UCSD-AML1 (cell line): ENCODE data around the gene SENP3.

ENCODE experiments used
- DNase-seq: peaks from one replicate; lab custom pipeline; 2025; ENCODE audit not compliant: unreplicated experiment; lab: John Stamatoyannopoulos, UW

SENP3 gene

GRCh38 chr17:7575959-7576358, 14.2 kb downstream of the SENP3 start:
- no peak for DNase-seq

DNA sequence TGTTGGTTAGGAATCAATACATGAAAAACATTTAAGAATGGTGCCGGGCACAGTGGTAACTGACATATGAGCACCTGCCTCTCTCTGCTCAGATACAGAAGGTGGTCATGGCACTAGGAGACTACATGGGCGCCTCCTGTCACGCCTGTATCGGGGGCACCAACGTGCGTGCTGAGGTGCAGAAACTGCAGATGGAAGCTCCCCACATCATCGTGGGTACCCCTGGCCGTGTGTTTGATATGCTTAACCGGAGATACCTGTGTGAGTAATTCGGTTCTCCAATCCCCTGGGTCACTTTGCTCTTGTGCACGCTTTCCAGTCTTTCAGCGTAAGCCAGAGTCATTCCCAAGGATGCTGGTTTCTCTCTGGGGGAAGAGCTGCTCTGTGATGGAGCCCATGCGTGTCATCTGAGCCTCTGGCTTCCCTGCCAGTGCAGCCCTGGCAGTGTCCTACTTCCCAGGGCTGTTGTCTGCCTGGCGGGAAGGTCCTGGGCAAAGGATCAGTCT, 14.8 kb downstream of the SENP3 start:
- no peak for DNase-seq

DNA sequence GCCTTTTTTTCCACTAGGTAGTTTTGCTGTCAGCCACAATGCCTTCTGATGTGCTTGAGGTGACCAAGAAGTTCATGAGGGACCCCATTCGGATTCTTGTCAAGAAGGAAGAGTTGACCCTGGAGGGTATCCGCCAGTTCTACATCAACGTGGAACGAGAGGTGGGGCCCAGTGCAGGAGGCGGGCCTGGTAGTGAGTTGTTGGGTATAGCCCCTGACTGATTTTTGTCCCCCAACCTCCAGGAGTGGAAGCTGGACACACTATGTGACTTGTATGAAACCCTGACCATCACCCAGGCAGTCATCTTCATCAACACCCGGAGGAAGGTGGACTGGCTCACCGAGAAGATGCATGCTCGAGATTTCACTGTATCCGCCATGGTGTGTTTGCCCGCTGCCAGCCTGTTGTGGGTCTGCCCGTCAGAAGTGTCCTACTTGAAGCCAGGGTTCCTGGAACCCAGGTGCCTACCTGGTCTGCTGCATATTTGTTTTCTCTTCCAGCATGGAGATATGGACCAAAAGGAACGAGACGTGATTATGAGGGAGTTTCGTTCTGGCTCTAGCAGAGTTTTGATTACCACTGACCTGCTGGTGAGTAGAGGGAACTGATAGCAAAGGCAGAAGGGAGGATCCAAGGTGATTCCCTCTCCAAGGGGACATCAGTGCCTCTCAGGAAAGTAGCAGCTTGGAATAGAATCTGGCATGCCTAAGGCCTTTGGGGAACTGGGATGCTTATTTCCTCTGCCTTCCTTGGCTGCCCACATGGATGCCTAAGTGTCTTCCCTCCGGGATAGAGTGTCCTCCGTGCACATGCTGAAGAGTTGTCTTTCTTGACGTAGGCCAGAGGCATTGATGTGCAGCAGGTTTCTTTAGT, 15.8 kb downstream of the SENP3 start:
- DNase-seq: no peak

DNA sequence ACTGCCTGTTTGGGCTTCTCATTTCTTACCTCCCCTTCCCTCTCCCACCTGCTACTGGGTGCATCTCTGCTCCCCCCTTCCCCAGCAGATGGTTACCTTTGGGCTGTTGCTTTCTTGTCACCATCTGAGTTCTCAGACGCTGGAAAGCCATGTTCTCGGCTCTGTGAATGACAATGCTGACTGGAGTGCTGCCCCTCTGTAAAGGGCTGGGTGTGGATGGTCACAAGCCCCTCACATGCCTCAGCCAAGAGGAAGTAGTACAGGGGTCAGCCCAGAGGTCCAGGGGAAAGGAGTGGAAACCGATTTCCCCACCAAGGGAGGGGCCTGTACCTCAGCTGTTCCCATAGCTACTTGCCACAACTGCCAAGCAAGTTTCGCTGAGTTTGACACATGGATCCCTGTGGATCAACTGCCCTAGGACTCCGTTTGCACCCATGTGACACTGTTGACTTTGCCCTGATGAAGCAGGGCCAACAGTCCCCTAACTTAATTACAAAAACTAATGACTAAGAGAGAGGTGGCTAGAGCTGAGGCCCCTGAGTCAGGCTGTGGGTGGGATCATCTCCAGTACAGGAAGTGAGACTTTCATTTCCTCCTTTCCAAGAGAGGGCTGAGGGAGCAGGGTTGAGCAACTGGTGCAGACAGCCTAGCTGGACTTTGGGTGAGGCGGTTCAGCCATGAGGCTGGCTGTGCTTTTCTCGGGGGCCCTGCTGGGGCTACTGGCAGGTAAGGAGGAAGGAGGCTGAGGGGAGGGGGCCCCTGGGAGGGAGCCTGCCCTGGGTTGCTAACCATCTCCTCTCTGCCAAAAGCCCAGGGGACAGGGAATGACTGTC, 17.5 kb downstream of the SENP3 start, which contains the start of gene CD68:
Gene CD68, plus strand, starts transcription at position 638 of the 833 bp plus-strand sequence. Its CDS starts 40 bp downstream, at position 678.
- peak; percentile 77 for DNase-seq

DNA sequence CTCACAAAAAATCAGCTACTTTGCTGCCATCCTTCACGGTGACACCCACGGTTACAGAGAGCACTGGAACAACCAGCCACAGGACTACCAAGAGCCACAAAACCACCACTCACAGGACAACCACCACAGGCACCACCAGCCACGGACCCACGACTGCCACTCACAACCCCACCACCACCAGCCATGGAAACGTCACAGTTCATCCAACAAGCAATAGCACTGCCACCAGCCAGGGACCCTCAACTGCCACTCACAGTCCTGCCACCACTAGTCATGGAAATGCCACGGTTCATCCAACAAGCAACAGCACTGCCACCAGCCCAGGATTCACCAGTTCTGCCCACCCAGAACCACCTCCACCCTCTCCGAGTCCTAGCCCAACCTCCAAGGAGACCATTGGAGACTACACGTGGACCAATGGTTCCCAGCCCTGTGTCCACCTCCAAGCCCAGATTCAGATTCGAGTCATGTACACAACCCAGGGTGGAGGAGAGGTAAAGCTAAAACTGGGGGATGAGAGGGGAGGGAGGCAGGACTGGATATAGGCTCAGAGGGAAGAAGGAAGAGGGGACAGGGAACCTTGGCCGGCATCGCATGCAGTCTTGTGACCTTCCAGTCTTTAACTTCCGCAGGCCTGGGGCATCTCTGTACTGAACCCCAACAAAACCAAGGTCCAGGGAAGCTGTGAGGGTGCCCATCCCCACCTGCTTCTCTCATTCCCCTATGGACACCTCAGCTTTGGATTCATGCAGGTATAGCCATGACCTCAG, 18.3 kb downstream of the SENP3 start:
- no peak for DNase-seq

DNA sequence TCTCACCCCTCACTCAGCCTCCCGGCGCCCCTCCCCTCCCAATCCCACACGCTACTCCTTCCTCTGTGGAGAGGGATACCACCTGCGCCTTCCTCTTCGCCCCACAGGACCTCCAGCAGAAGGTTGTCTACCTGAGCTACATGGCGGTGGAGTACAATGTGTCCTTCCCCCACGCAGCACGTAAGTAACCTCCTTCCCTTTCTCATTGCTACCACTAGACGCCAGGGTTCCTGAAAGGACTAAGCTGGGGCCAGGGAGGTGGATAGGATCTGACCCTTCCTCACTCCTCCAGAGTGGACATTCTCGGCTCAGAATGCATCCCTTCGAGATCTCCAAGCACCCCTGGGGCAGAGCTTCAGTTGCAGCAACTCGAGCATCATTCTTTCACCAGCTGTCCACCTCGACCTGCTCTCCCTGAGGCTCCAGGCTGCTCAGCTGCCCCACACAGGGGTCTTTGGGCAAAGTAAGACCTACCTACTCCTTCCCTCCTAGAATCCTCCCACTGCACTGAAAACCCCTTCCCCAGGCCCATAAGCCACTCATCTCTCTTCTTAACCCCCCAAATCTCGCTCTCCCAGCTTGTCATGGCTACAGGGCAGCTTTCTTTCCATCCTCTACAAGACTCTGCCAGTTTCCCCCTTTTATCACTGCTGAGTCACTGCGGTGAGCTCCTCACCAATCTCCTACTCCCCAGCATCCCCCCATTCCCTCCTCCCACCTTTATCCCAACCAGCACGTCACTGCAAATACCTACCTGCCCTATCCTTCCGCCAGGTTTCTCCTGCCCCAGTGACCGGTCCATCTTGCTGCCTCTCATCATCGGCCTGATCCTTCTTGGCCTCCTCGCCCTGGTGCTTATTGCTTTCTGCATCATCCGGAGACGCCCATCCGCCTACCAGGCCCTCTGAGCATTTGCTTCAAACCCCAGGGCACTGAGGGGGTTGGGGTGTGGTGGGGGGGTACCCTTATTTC, 19.2 kb downstream of the SENP3 start:
- DNase-seq: no peak

DNA sequence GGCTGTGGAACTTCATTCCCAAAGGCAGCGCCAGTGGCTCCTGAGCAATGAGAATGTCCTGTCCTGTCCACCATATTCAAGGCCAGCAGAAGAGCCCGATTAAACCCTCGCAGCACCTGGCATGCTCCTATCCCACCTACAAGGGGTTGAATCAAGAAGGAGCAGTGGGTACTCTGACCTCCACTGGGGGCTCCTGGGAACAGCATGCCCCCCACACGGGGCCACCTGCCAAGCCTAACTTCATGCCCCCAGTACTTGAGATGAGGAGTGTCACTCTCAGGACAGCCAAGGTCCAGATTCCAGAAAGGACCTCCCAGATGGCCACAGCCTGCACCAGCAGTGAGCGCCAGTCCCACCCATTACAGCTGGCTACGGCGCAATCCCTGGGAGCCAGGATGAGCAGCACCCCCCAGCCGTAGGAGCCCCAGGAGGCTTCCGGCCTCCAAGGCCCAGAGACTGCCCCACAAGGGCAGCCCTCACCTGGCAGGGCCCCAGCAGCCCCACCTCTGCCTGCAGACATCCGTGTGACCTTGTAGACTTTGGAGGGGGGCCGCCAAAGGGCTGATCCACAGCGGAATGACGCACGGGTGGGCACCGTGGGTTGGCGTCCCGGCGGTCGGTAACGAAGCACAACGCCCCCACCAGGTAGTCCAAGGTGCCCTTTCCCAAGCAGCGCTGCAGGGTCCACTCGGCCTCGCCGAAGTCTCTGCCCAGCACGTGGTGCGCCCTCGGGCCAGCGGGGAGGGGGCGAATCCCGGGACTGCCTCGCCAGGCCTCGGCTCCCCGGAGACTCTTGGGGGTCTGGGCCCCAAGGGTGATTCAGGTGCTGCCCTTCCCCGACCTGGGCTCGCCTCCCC, 20.9 kb downstream of the SENP3 start:
- no peak for DNase-seq

DNA sequence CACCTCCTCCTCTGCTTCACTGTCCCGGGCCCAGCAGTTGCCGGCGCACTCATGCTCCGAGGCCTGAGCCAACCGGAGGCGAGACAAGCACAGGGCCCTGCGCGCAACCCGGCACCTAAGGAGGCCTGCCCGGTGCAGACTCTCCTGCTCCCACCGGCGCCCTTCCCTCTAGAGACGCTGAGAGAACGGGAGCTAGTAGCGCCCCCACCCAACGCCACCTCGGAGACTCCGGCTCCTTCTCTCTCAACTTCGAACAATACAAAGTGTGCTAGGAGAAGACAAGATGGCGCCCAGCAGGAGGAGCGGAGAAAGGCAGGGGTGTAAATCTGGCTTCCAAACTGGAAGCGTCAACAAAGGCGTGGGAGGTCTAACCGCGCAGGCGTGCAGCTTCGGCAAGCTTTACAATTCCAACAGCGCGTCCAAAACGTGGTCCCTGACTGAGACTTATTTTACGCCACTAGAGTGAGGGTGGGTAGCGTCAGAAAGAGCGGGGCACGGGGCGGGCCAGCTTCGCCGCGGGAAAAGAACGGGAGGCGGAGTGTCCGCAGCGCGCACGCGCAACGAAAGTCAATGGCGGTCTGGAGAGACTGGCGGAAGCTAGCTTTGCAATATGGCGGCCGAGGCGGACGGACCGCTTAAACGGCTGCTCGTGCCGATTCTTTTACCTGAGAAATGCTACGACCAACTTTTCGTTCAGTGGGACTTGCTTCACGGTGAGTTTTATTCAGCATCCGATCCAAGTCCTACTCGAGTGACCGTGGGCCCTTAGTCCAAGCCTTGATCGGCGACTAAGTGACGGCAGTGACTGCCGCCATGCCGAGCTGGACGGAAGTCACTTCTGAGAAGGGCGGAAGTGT, 21.8 kb downstream of the SENP3 start, which contains the start of gene MPDU1:
Gene MPDU1, plus strand, starts transcription at position 600 of the 857 bp plus-strand sequence. Its CDS starts 11 bp downstream, at position 611.
- peak; percentile 94 for DNase-seq

- no peak for DNase-seq
These were observed 25.1 kb downstream of the SENP3 start for GRCh38 chr17:7586673-7587419.

GRCh38 chr17:7587420-7588151, 25.9 kb downstream of the SENP3 start:
- DNase-seq: no peak

DNA sequence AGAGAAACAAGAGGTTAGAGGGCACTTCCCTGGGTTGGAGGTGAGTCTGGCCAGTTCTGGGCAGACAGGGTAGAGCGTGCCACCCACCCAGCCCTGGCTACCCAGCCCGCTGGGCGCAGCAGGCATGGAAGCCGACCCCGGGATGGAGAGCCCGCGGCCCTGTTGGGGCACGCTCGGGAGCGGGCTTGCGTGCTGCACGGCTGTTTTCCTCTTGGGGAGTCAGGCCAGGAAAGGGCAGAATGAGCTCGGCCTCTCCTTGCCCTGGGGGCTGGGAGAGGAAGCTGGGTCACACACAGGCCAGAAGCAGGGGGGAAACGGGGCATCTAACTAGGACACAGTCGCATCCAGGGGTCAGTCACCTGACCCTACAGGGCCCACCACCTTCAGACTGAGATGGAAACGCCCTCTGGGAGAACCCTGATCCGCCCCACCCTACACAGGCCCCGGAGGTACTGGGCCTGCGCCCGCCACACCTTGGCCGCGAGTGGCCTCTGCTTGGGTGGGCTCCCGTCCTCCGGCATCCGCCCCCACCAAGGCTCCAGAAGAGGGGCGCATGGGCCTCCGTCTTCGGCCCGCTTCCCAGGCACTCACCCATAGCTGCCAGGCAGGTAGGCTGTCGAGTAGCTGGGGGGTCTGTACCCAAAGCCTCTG, 27.0 kb downstream of the SENP3 start:
- DNase-seq: no peak

- DNase-seq: no peak
These were observed 27.6 kb downstream of the SENP3 start for GRCh38 chr17:7589204-7589868.

DNA sequence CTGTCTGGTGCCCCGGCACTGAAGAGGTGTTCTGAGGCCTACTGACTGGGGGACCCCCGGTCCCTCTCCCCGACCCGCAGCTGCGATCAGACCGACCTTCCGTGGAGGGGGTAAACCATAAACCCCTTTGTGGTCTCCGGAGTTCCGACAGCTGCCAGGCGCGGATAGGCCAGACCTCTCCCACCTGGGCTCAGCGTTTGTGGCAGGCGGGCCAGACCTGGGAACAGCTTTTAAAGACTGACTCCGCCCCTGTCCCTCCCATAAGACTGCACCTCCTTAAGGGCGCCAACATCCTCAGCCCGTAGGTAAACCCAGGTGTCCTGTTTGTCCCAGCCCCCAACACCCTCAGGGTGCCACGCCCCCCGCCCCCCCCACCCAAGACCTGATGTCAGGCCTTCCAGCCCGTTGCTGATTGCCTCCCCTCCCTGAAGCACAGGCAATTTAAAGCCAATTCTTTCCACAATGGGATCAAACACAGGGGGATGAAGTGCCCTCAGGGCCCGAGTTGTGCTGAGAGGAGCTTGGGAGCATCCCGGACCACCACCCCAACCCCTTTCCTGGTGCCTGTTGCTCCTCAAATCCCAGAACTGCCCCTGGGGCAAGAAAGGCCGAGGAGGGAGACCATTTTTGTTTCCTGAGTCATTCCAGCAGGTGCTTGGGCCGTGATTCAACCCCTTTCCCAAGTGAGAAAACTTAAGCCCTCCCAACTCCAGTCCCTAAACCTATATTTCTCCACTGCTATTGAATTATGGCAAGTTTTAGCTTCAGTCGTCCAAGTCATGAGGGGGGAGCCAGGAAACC, 28.4 kb downstream of the SENP3 start, which contains the start of gene SOX15:
Gene SOX15, minus strand, starts transcription at position 204 of the 801 bp plus-strand sequence. CDS start 418 bp downstream, outside the sequence.
- DNase-seq: no peak

DNA sequence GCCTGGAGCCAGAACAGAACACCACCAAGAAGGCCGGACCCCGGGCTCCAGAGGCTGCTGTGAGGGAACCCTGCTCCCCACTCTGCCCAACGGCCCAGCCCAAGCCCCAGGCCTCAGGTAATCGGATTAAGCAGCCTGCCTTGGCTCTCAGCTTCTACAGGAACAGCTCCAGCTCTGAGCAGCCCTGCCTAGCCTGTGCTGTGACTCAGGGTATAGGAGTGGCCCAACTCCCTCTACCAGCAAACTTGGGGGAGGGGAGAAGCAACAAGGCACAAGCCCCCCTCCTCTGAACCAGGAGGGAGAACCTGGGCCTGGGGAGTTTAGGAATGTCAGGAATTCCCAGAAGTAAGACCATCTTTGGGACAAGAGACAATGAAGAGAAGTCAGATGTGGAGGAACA, 29.0 kb downstream of the SENP3 start:
- DNase-seq: no peak
